SK-N-MC (cell line): Measurements from ENCODE around the gene SMIM12.

Experiments used
- DNase-seq: peaks from one replicate; pipeline ENCODE4 v3.0.0-alpha.2; 2011; ENCODE audit warnings: low read depth, low spot score
- H3K27ac ChIP-seq: fragments of 200-600 bp; sonication (generic); 2 replicates; pipeline ENCODE4 v1.5.1; 2016; ENCODE audit warnings: mixed run types
- H3K36me3 ChIP-seq: fragments of 200-600 bp; sonication (generic); 2 replicates; pipeline ENCODE4 v1.6.1; 2017; ENCODE audit warnings: antibody characterized with exemption, low read length, mixed read lengths; ENCODE audit not compliant: insufficient read depth
- H3K4me3 ChIP-seq: fragments of 200-600 bp; sonication (generic); 2 replicates; pipeline ENCODE4 v1.5.1; 2016
- H3K9ac ChIP-seq: fragments of 200-600 bp; sonication (generic); 2 replicates; pipeline ENCODE4 v1.8.0; 2017; ENCODE audit warnings: mixed run types, mixed read lengths; ENCODE audit not compliant: insufficient read length
- H3K9me3 ChIP-seq: fragments of 200-600 bp; sonication (generic); 2 replicates; pipeline ENCODE4 v1.6.1; 2017; ENCODE audit warnings: low read depth, mild to moderate bottlenecking, antibody characterized with exemption, low read length, moderate library complexity, mixed read lengths
- EZH2 ChIP-seq: fragments of 200-600 bp; sonication (generic); IDR thresholded peaks from one replicate; pipeline ENCODE4 v1.6.1; 2017; ENCODE audit warnings: antibody characterized with exemption
- FOXP2 ChIP-seq: optimal IDR thresholded peaks from 2 replicates; pipeline ENCODE3; 2011; ENCODE audit warnings: mild to moderate bottlenecking, moderate library complexity; ENCODE audit not compliant: insufficient read depth; ENCODE audit errors: extremely low read length, control extremely low read depth
- POLR2AphosphoS5 ChIP-seq: IDR thresholded peaks from 2 replicates; pipeline ENCODE4 v1.6.1; 2012; ENCODE audit warnings: mild to moderate bottlenecking, low read depth, low read length, borderline replicate concordance

Gene SMIM12, protein sequence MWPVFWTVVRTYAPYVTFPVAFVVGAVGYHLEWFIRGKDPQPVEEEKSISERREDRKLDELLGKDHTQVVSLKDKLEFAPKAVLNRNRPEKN

DNA sequence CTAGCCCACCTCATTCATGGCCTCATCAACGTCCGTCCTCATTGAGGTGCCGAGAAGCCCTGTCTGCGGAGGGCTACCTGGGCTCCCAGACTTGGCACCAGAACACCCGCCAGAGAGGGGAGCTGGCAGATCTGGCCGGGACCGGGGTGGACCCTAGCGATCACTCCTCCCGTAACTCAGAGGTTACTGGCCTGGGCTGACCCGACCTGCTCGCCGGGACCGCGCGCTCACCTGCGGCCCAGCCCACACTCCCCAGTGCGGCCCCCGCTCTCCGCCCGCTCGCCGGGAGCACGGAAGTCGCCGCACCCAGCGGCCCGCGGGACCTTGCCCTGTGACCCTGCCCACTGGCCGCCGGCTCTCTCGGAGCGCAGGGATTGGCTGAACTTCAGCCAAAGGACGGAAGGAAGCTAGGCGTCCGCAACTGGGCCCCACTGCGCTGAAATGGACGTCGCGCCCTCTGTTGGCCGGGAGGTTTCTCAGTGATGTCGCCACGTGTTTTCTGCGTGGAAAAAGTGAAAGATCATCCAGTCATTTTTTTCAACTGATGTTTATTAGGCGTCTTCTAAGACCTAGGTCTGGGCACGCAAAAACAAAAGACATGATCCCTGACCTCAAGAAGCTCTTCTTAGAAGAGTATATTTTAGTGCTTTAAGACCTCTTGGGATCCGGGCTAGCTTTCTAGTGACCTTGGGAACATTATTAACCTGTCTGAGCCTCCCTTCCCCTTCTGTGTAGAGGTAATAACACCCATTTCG, at the start of gene SMIM12:
SMIM12 (minus strand) TSS at position 304 of the 755 bp plus-strand sequence. CDS start 3,772 bp downstream, outside the sequence.
- peaks cover 12% of the 10 kb centered on the region for H3K36me3 ChIP-seq
- H3K4me3 ChIP-seq = peak within 1 kb of the TSS; percentile 95
- peak within 1 kb of the TSS; percentile 94 for H3K9ac ChIP-seq
- H3K9me3 ChIP-seq = no peaks in the 10 kb centered on the region
- peak; percentile 88 for TF ChIP-seq POLR2AphosphoS5
- TF ChIP-seq EZH2 = no peak
- peak; percentile 45 for DNase-seq
- H3K27ac ChIP-seq = no peak within 1 kb of the TSS

DNA sequence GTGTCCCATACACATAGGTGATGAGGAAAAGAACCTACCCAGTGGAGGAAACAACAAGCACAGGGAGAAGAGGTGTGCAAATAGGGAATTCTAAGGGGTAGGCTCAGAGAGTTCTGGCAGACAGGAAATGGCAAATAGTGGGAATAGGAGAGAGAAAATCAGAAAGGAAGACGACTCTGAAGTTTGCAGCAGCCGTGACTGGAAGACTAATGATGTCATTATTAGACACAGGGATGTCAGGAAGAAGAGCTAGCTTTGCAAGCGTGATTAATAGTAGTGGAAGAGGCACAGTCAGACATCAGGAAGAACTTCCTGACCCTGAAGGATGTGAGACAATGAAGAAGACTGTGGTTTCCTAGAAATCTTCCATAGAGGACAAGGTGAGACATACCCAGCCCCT, 48.8 kb upstream of the SMIM12 start:
- Histone ChIP-seq H3K9me3 (no peaks in the 10 kb centered on the region), H3K36me3 (no peaks in the 10 kb centered on the region), H3K27ac (no peak overlapping the region), H3K4me3 (no peak overlapping the region), H3K9ac (no peak overlapping the region)
- no peak for DNase-seq
- TF ChIP-seq FOXP2 = no peak
- no peak for TF ChIP-seq EZH2
- TF ChIP-seq POLR2AphosphoS5 = no peak

DNA sequence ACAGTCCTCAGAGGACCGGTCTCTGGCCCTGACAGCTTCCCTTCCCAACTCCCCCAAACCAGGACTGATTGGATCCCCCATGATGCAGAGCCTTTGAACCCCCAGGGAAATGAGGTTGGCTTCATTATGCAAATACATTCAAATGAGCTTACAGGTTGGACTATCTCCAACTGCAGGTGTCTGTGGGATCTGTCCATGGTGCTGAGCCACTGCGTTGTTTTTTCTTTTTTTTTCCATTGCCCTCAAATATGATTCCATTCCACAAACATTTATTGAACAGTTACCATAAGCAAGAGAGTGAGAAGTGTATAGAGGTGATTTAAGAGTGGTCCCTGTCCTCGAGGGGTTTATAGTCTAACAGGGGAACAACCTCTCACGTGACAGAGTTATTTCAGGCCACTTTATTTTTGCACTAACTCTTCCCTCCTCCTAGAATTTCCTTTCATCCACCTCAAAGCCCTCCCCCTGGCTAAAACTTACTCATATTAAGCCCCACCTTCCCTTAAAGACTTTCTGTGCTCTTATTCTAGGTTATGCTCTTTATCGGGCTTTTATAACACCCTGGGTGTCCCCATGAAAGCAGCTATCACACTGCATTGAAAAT, 48.0 kb upstream of the SMIM12 start:
- Histone ChIP-seq H3K9ac (no peak overlapping the region), H3K27ac (no peak overlapping the region), H3K9me3 (no peaks in the 10 kb centered on the region), H3K4me3 (no peak overlapping the region), H3K36me3 (no peaks in the 10 kb centered on the region)
- DNase-seq = no peak
- TF ChIP-seq EZH2 = no peak
- TF ChIP-seq POLR2AphosphoS5 = no peak
- TF ChIP-seq FOXP2 = no peak

DNA sequence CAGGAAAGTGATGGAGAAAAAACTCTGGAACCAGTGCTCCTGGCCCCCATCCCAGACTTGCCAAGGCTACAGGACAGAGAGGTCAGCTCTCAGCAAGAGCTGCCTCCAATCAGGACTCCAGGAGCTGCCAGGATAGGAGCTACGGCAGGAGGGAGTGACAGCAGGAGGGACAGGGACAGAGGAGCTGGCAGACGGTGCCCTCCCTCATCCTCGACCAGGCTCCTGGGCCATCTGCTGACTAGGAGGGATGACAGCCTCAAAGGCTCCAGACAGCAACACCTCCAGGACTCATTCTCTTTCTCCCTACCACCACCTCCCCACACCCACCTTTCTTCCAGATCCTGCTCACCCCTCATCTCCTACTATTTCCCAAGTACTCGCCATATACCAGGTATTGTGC, 47.2 kb upstream of the SMIM12 start:
- Histone ChIP-seq H3K9ac (no peak overlapping the region), H3K36me3 (no peaks in the 10 kb centered on the region), H3K4me3 (no peak overlapping the region), H3K27ac (no peak overlapping the region), H3K9me3 (no peaks in the 10 kb centered on the region)
- no peak for TF ChIP-seq EZH2
- no peak for TF ChIP-seq POLR2AphosphoS5
- no peak for TF ChIP-seq FOXP2
- DNase-seq = no peak

DNA sequence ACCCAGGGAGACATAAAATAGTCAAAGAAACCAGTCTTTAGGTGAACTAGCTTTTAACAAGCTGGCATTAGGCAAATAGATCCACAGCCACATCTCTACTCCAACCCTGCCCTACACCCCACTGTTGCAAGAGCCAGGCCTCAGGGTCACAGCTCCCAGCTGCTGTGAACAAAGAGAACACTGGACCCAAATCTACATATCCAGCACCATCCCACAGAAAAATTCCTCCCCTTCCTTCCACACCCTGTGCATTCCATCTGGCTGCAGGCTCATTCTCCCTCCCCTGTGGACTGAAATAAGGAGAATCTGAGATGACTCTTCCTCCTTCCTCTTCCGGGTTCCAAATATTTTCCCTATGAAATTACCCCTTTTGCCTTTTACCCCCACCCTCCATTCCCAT, 46.7 kb upstream of the SMIM12 start:
- Histone ChIP-seq H3K4me3 (no peak overlapping the region), H3K9ac (no peak overlapping the region), H3K36me3 (no peaks in the 10 kb centered on the region), H3K9me3 (no peaks in the 10 kb centered on the region), H3K27ac (no peak overlapping the region)
- no peak for TF ChIP-seq EZH2
- TF ChIP-seq FOXP2 = no peak
- no peak for TF ChIP-seq POLR2AphosphoS5
- no peak for DNase-seq

DNA sequence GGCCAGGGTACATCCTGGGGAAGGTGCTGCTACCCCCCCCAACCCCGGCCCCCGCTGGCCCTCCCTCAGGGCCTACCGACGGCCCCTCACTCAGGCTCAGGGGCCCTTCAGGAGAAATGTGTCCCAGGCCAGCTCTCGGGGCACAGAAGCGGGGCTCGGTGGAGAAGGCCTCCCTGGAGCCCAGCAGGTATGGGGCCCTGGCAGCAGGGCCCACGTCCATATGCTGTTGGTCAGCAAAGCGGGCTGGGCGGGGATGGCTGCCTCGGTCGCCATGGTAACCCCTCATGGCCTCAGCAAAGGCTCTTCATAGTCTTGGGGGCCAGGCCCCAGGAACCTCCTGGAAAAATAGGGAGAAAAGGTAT, 45.5 kb upstream of the SMIM12 start:
- no peak for TF ChIP-seq EZH2
- TF ChIP-seq POLR2AphosphoS5 = no peak
- no peak for TF ChIP-seq FOXP2
- H3K9ac ChIP-seq = no peak overlapping the region
- H3K9me3 ChIP-seq = no peaks in the 10 kb centered on the region
- no peak overlapping the region for H3K4me3 ChIP-seq
- no peak for DNase-seq
- no peak overlapping the region for H3K27ac ChIP-seq
- no peaks in the 10 kb centered on the region for H3K36me3 ChIP-seq

DNA sequence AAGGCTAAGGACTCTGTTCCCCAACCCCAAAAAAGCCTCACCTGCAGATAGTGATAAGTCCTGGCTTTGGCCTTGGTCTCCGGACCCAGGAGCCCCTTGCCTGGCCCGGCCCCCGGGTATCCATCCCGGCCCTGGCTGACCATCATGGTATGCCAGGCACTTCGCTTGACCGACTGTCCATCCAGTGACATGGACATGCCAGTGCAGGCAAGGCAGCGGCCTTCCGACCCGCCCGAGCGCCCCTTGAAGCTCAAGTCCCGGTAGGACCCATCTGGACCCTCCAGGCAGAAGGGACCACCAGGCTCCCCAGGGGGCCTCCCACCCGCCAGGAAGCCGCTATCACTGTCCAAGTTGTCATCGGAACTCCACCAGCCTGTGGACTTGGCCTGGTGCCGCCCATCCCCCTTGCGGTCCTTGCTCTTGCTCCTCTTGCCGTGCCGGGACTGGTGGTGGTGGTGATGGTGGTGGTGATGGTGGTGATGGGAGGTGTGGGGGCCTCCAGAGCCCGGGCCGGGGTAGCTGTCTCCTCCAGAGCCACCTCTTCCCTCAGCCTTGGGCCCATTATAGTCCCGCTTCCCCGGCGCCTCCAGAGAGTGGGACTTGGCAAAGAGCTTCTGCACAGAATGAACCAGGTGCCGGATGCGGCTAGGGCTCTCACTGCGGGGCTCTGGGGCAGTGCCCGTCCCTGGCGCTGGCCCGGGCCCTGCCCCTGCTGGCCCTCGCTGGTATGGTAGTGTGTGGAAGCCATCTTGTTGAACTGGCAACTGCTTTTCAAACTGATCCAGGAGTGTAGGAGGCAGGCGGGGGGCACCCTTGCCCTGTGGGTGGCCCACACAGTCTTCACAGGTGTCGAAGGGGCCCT, 44.9 kb upstream of the SMIM12 start:
- no peaks in the 10 kb centered on the region for H3K9me3 ChIP-seq
- TF ChIP-seq FOXP2 (no peak), EZH2 (no peak), POLR2AphosphoS5 (no peak)
- H3K4me3 ChIP-seq = no peak overlapping the region
- H3K27ac ChIP-seq = no peak overlapping the region
- DNase-seq = no peak
- H3K9ac ChIP-seq = no peak overlapping the region
- no peaks in the 10 kb centered on the region for H3K36me3 ChIP-seq

DNA sequence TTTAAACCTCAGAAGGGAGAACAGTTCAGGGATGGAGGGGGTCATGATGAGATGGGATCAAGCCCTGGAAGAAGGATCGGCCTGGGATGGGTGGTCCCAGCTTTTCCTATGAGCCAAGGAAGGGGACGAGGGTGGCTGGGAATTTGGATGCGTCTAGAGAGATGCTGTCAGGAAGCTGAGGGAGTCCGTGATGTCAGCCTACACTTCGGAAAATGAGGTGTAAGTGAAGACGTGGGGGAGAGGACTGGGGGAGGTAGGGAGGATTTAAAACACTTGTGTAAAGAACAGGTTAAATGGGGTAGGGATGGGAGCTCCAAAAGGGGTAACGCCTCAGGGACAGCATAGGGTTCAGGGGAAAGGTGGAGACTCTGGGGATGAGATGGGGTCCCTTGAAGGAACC, 42.4 kb upstream of the SMIM12 start:
- no peaks in the 10 kb centered on the region for H3K36me3 ChIP-seq
- H3K9me3 ChIP-seq = no peaks in the 10 kb centered on the region
- no peak for DNase-seq
- TF ChIP-seq POLR2AphosphoS5 (no peak), EZH2 (no peak), FOXP2 (no peak)
- H3K9ac ChIP-seq = no peak overlapping the region
- H3K4me3 ChIP-seq = no peak overlapping the region
- no peak overlapping the region for H3K27ac ChIP-seq
